ENCODE data around the gene BCL3.

BCL3 gene

DNA sequence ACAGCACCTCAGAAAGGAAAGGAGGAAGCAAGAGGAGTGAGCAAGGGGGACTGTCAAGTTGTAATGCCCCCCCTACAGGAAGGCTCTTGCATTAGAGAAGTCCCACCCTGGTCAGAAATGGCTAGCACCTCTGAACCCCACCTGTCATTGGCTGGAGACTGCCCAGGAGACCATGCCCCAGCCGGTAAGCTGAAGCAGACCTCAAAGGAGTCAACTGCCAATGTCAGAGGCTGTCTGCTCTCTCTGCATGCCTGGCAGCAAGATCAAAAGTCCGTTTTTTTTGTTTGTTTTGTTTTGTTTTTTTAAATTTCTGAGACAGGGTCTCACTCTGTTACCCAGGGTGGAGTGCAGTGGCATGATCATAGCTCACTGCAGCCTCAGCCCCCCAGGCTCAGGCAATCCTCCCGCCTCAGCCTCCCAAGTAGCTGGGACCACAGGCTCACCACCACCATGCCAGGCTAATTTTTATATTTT lies 8.1 kb upstream of the BCL3 start:
- no peak for DNase-seq

GRCh38 chr19:44741258-44741731 lies 7.2 kb upstream of the BCL3 start:
- DNase-seq = peak in 1 of 58 donors; percentile 5

DNA sequence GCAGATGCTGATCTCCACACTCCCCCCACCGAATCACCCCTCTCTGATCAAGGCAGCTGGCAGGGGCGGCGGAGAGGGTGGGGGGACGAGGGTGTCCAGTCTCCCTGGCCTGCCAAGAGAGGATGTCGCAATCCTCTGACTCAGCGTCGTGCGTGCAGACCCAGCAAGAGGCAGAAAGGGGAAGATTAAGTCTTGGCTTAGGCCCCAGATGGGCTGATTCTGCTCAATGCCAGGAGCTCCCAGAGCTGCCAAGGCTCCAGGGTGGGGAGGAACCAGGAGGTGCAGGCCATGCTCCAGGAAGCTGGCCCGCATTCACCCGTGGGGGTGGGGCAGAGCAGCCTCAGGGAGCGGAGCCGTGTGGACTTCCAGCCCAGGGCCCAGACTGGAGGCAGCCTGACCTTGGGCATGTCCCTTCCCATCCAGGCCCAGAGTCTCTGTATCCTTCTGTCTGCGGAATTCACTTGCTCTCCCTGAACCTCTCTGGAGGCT lies 6.6 kb upstream of the BCL3 start:
- peak in 56 of 58 donors; percentile 14 to 94 (median 82) for DNase-seq

DNA sequence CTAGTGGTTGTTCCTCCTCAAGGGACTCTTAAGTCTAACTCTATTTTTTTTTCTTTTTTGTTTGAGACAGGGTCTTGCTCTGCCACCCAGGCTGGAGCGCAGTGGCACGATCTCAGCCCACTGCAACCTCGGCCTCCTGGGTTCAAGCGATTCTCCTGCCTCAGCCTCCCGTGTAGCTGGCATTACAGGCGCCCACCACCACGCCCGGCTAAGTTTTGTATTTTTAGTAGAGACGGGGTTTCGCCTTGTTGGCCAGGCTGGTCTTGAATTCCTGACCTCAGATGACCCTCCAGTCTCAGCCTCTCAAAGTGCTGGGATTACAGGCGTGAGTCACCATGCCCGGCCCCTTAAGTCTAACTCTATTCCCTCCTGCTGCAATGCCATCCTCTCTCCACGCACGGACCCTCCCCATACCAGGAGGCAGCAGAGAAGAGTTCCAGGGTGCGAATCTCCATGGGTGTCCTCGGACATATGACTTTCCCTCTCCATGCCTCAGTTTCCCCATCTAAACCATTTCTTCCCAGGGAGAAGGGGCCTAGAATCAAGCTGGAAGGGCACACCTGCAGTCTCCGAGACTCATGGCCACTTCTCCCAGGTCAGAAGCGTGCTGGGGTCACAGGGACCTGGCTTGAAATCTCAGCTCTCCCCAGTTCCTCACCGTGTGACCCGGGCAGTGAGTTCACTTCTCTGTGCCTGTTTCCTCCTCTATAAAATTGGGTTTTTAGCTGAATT lies 6.0 kb upstream of the BCL3 start:
- no peak for DNase-seq

- no peak for DNase-seq
Measured at GRCh38 chr19:44744871-44745332, 3.6 kb upstream of the BCL3 start.

DNA sequence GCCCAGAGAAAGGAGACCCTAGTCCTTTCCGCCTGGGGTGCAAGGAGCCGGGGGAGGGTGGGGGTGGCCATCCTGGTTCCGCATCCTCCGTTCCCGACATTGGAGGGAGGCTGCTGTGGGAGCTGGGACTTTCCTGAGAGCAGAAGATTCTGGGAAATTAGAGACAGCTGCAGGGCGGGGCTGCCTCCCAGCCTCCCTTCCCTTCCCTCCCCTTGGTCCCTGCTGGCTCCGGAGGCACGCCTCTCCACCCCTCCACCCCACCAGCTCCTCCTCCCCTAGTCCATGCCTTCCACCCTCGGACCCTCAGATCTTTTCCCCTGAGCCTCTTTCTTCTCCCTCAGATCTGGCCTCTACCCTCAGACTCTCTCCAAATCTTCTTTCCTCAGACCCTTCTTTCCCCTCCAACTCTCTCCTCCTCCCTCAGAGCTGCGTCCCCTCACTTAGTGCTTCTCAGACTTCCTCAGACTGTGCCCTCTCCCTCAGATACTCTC lies 3.1 kb upstream of the BCL3 start:
- no peak for DNase-seq

- no peak for DNase-seq
Measured at GRCh38 chr19:44745887-44746600, 2.5 kb upstream of the BCL3 start.

DNA sequence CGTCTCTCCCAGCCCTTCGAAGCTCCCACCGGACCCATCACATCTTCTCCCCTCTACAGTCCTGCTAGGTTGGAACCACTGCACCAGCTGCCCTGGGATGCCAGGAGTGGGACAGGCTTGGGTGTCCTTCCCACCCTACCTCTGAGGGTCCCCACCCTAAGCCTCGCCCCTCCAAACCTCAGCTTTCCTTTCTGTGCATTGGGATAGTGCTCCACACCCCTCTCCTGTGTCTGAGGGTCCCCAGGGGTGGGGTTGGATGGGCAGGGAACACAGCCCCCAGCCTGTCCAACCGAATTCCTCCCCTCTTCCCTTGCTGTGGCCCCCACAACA lies 1.9 kb upstream of the BCL3 start:
- no peak for DNase-seq

DNA sequence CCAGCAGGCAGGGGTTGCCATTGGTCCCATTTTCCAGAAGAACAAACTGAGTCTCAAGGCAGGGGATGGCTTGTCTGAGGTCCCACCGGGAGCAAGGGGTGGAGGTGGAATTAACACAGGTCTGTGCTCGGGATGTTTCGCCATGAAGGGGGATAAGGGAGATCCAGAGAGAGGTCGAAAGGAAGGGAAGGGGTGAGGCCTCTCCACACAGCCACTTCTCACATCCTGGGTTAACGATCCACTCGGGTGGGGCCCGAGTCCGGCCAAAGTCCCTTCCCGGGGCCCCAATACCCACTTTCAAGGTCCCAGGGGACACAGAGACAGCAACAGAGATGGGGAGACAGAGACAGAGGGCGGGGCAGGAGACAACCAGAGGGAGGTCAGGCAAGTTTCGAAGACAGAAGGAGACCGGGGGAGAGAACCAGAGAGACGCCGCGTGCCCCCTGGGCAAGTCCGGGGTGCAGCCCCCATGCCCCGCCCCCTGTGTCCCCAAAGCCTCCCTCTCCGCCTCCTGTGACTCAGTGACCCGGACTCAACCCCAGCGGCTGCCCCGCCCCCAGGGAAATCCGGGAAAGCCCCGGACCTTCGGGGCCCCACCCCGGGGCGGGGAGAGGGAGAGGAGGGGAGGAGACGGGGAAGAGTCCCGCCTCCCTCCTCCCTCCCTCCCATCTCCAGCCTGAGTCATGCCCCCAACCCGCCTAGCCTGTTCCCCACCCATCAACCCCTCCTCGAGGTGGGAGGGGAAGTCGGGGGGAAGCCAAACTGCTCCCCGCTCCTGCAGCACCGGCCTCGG lies 1.4 kb upstream of the BCL3 start:
- peak in 51 of 58 donors; percentile 7 to 85 (median 48) for DNase-seq

DNA sequence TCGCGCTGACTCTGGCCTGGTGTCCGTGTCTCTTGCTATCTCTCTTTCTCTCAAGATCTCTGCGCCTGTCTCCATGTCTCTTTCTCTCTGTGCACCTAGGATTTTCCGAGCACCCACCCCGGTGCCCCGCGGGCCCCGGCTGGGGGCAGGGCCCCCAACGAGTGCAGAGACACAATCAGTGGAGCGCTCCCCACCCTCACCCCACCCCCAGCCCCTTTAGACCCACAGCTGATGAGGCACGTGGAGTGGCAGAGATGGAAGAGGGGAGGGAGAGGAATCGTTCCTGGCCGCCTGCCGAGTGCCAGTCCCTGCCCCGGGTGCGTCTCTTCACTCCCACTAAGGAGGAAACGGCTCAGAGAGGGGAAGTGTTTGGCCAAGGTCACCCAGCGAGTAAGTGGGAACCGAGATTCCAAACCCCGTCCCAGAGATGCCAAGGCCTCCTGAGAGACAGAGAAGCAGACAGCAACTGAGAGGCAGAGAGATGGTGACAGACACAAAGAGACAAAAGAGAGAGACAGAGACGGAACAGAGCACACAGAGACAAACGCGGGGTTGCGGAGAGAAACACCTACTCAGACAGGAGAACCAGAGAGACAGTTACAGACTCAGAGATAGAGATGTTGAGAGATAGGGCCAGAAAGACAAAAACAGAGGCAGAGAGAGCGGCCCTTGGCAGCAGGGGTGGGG lies 626 bp upstream of the BCL3 start:
- peak in 21 of 58 donors; percentile 14 to 60 (median 29) for DNase-seq

DNA sequence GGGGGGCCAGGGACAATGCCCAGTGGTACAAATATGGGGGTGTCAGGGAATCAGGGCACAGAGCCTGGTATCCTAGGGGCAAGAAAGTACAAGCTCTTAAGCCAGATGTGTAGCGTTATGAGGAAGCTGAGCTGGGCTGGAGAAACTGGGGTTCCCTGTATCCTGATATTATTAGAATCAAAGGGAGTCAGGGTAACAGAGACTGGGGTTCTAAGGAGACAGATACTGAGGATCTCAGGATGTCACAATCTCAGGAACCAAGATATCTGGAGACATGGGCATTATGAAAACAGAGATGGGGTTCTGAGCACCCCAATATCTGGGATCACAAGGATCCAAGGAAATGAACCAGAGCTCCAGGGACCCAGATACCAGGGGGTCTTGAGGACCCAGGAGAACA lies 784 bp downstream of the BCL3 start:
- DNase-seq = no peak

DNA sequence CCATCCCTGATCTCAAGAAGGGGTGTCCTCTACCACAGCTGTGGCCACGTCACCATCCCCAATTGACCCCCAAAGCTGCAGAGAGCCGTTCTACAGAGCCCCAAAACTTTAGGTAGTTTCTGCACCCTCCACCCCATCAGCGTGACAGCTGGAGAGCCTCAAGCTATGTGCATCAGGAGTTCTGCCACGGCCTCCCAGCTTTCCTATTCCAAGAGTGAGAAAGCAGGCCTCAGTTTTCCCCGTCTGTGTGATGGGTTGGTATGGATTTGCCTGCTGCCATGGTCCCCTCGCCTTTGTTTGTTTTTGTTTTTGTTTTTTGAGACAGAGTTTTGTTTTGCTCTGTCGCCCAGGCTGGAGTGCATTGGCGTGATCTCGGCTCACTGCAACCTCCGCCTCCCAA lies 1.5 kb downstream of the BCL3 start:
- no peak for DNase-seq

GRCh38 chr19:44752123-44752815 lies 3.8 kb downstream of the BCL3 start:
- no peak for DNase-seq

- peak in 39 of 58 donors; percentile 4 to 70 (median 30) for DNase-seq
Measured at GRCh38 chr19:44752816-44753625, 4.5 kb downstream of the BCL3 start.

DNA sequence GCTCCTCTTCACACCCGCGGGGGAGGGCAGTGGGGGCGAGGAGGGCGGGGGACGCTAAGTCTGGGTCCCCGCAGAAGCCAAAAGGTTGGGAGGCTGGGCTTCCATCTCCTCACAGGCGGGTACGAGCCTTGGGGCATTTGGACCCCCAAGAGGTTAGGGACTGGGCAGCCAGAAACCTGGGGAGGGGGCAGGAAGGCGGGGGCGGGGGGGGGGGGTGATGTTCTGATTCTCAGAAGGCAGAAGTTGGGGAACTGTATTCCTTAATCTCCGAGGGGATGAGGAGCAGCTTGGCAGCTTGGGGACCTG lies 5.1 kb downstream of the BCL3 start:
- no peak for DNase-seq

DNA sequence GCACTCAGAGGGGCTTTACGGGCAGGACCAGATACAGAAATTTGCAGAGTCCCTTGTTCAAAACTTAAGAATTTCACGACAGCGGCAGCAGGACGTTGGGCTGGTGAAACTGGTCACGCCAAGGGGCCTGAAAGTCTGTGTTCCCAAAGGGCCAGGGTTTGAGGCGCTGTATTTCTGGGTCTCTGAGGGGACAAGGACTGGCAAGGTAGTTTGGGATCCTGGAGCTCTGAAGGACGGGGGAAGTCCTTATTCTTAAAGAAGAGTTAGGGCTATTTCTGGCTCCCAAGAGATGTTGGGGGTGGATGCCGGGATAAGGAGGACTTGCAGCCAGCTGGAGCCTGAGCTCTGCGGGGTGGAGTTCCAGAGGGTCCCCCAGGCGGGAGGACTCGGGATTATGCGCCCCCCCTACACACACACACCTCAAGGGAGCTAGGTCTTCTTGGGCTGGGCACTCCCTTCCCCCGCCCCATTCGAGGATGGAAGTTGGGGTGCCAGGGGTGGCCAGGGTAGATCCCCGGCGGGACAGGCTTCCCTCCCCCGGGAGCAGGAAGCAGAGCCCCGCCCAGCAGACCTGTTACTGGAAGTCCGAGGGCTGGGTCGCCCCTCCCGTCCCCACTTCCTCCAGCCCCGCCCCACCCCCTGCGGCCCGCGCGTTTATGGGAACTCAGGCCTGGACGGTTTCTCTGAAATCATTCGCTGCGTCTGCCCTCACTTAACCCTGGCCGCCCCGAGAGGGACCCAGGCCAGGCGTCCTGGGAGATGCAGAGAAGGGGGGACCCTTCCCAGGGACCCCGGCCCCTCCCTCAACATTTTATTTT lies 5.6 kb downstream of the BCL3 start:
- DNase-seq = peak in 16 of 58 donors; percentile 4 to 42 (median 16)

- no peak for DNase-seq
Measured at GRCh38 chr19:44754750-44755080, 6.2 kb downstream of the BCL3 start.

- no peak for DNase-seq
Measured at GRCh38 chr19:44755219-44755618, 6.7 kb downstream of the BCL3 start.

GRCh38 chr19:44756089-44756562 lies 7.6 kb downstream of the BCL3 start:
- DNase-seq = no peak
